ENCODE measurements around the gene CCDC136.

Gene CCDC136

DNA sequence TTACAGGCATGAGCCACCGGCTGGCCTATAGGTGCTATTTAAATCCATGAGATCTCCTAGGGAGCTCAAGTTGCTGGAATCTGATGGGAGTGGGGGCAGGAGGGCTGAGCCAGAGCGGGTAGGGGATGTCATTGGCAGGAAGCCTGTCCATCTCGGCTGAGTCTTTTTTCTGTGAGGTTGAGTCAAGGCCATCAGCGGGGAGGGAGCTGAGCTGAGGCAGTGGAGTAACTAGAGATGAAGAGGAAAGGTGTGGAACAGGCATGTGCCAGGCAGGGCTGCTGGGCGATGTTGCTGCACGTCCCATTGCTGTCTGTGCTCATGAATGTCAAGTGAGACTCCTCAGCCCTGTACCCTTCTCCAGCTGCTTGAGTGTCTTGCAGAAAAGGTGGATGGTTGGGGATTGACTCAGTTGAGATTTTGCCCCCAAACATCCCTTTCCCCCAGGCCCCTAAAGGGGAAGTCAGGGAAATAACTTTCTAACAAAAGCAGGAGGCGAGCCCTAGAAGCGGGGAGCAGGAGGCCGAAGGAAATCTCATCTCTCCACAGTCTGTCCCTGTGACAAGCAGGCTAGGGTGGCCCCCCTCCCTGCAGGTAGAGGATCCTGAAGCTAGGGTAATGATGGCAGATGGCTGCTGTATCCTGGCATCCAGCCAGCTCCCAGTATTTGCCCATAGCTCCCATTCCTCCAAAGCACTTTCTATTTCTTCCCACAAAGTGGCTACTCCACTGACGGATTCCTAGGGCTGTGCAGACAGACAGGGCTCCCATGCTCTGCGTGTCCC lies 76.3 kb downstream of the CCDC136 start:
- peak in 4 of 42 donors; percentile 6 to 52 (median 26) for DNase-seq
- intact Hi-C loops (cut with DNase I), result loop anchor here (5.0 to 10.0 kb wide), 2 partner anchors 73 to 131 kb away; partner anchors contain the start of genes CALU and CCDC136

DNA sequence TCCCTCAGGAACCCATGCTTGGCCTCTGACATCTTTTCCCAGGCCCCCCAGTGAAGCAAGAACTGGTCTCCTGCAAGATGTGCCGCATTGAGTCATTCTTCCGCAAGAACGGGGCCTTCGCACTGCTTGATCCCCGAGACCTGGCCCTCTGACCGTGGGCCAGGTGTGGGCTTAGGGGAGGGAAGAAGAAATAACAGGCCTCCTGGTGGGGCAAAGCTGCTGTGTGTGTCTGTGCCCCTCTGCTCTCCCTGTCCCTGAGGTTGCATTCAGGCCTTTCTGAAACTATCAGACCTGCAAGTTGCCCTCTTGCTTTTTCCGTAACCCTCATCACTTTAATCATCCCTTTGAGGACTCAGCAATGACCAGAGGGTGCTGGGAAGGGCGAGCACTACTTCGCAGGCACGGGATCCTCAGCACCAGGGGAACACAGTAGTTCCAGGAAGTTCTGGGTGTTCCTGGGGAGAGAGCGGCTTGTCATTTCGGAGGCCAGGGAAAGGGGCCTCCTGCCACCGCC lies 76.9 kb downstream of the CCDC136 start:
- DNase-seq, result peak in 1 of 42 donors; percentile 17
- intact Hi-C loops (cut with DNase I), result loop anchor here (5.0 to 10.0 kb wide), 2 partner anchors 74 to 131 kb away; partner anchors contain the start of genes CALU and CCDC136

DNA sequence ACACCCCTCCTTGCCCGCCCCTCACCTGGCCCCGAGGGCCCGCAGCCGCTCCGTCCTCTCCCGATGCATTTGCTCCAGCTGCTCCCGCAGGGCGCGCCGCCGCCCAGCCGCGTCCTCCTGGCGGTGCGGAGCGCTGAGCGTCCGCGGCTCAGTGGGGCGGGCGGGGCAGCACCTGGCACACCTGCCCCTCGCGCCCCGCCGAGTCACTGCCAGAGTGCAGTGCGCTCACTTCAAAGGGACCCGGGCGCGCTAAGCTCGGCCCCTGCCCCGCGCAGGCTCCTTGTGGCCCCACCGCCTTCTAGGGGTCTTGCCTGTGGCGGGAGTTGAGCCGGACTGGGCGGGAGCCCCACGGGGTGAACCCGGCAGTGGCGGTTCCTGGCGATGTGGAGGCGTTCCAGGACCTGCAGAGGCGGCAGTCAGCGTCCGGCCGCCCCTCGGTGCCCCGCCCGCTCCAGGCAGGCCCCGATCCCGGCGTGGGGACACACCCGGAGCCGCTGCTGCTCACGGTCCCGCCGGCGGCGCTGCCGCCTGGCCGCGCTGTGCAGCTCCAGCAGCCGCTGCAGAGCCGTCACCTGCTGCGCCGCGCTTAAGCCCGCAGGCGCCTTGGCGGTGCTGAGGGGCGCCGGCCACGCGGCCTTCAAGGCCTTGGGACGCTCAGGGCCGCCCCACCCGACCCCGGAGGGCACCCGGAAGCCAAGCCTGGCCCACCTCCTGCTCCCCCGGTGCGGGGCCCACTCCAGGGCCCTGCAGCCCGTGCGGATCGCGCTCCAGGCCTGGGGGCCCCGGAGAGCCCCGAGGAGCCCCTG lies 77.6 kb downstream of the CCDC136 start:
- intact Hi-C loops (cut with DNase I), result loop anchor here (5.0 to 10.0 kb wide), 2 partner anchors 75 to 132 kb away; partner anchors contain the start of genes CALU and CCDC136
- peak in 40 of 42 donors; percentile 34 to 83 (median 60) for DNase-seq

DNA sequence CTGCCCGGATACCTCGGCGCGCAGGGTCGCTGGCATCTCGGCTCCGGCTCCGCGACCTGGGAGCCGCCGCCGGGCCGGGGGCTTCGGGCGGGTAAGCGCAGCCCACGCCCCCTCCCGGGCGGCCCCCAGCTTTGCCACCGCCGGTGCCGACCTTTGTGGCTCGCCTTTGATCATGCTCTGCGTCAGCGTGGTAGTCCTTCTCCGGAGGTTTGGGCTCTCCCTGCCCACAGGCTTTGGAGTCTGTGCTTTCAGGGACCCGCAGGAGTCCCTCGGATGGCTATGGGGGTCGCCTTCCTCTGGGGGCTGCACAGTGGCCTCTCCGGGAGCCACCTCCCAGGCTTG lies 78.1 kb downstream of the CCDC136 start:
- DNase-seq, result no peak
- intact Hi-C loops (cut with DNase I), result loop anchor here (5.0 to 10.0 kb wide), 2 partner anchors 75 to 133 kb away; partner anchors contain the start of genes CALU and CCDC136

DNA sequence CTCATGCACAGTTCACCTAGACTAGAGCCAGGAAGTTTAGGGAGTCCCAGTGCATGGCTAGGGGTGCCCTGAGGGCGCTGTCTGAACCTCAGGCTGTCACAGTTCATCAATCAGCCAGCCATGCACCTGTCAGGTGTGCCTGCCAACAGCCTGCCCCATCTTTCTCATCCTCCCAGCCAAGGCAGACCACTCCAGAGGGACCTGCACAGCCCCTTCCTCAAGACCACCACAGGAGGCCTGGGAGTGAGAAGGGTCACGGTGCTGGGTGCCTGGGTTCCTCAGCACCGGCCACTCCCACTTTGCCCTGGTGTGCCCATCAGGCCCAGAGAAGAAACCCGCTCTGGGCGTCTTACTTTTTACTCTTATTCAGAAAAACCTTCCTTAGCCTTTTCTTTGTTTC lies 79.3 kb downstream of the CCDC136 start:
- no peak for DNase-seq
- intact Hi-C loops (cut with DNase I), result no loop called here
